ENCODE data around the gene SYNRG.
"Not testable (repeated sequence)": the region's sequence is repeated elsewhere in the genome, so short reads cannot be mapped to it uniquely, and the experiment has no call there.

Gene SYNRG

GRCh38 chr17:37516127-37516571, 93.1 kb downstream of the SYNRG start:
- in situ Hi-C loops (cut with MboI; ENCODE audit: low sequenced_read_pairs, unreplicated experiment) = no loop called here
- TF ChIP-seq CTCF (IDR thresholded peaks at IDR 0.05; ENCODE audit: borderline replicate concordance, control extremely low read depth, extremely low read depth, insufficient read depth, missing control alignments) = no peak
- DNase-seq (ENCODE audit: low spot score) = no peak

- TF ChIP-seq CTCF (IDR thresholded peaks at IDR 0.05; ENCODE audit: borderline replicate concordance, control extremely low read depth, extremely low read depth, insufficient read depth, missing control alignments) = no peak
- DNase-seq (ENCODE audit: low spot score) = no peak
- in situ Hi-C loops (cut with MboI; ENCODE audit: low sequenced_read_pairs, unreplicated experiment) = no loop called here
Observed at GRCh38 chr17:37513711-37514110, 95.5 kb downstream of the SYNRG start.

GRCh38 chr17:37512442-37513068, 96.7 kb downstream of the SYNRG start:
- in situ Hi-C loops (cut with MboI; ENCODE audit: low sequenced_read_pairs, unreplicated experiment) = no loop called here
- no peak for TF ChIP-seq CTCF (IDR thresholded peaks at IDR 0.05; ENCODE audit: borderline replicate concordance, control extremely low read depth, extremely low read depth, insufficient read depth, missing control alignments)
- no peak for DNase-seq (ENCODE audit: low spot score)

GRCh38 chr17:37511642-37512041, 97.6 kb downstream of the SYNRG start:
- in situ Hi-C loops (cut with MboI; ENCODE audit: low sequenced_read_pairs, unreplicated experiment); DNase-seq (ENCODE audit: low spot score): not testable (repeated sequence)

GRCh38 chr17:37510056-37510455, 99.2 kb downstream of the SYNRG start:
- in situ Hi-C loops (cut with MboI; ENCODE audit: low sequenced_read_pairs, unreplicated experiment) = no loop called here
- no peak for DNase-seq (ENCODE audit: low spot score)
- no peak for TF ChIP-seq CTCF (IDR thresholded peaks at IDR 0.05; ENCODE audit: borderline replicate concordance, control extremely low read depth, extremely low read depth, insufficient read depth, missing control alignments)

- DNase-seq (ENCODE audit: low spot score) = no peak
- in situ Hi-C loops (cut with MboI; ENCODE audit: low sequenced_read_pairs, unreplicated experiment) = no loop called here
- no peak for TF ChIP-seq CTCF (IDR thresholded peaks at IDR 0.05; ENCODE audit: borderline replicate concordance, control extremely low read depth, extremely low read depth, insufficient read depth, missing control alignments)
Observed at GRCh38 chr17:37507111-37507510, 102.1 kb downstream of the SYNRG start.

GRCh38 chr17:37506678-37507077, 102.5 kb downstream of the SYNRG start:
- no peak for TF ChIP-seq CTCF (IDR thresholded peaks at IDR 0.05; ENCODE audit: borderline replicate concordance, control extremely low read depth, extremely low read depth, insufficient read depth, missing control alignments)
- in situ Hi-C loops (cut with MboI; ENCODE audit: low sequenced_read_pairs, unreplicated experiment) = no loop called here
- peak; percentile 36 for DNase-seq (ENCODE audit: low spot score)

All from GM13976 (cell line).